HG03196 (cell line): ENCODE measurements around the gene RAF1.

Experiments
- ATAC-seq: cut with Tn5 transposase; IDR thresholded peaks from one replicate; pipeline ENCODE4 v1.9.1; 2021; ENCODE audit not compliant: unreplicated experiment

The RAF1 gene

DNA sequence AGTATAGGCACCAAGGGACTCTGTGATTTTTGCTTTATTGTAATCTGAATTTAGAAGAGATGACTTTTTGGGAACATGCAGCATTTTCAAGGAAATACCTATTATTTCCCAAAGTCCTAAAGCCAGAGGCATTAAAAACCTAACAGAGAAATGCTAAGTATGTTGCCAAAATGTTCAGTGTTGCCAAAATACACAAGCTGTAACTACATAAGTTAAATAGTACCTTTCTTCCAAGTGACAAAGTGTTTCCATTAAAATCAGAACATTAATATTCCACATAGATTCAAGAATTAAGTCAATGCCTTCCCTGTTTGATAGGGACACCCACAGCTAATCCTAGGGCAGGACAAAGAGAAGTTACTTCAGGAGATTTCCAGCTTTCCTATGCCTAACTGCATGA is 65.0 kb downstream of the RAF1 start:
- no peak for ATAC-seq

DNA sequence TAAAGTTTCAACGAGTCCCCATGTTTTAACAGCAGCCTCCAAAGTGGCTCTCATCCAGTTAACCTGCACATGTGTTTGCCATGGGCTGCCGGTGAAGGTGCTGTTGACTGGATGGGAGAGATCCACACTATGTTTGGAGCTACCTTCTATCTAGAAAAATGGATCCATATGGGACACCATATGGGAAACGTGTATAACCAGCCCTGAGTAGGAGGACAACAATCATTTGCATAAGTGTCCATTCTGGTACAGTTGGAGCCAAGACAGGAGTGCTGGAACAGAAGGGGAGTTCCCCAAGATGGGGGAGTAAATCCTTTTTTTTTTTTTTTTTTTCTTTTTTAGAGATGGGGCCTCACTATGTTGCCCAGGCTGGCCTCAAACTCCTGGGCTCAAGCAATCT is 70.4 kb downstream of the RAF1 start:
- ATAC-seq, result no peak

DNA sequence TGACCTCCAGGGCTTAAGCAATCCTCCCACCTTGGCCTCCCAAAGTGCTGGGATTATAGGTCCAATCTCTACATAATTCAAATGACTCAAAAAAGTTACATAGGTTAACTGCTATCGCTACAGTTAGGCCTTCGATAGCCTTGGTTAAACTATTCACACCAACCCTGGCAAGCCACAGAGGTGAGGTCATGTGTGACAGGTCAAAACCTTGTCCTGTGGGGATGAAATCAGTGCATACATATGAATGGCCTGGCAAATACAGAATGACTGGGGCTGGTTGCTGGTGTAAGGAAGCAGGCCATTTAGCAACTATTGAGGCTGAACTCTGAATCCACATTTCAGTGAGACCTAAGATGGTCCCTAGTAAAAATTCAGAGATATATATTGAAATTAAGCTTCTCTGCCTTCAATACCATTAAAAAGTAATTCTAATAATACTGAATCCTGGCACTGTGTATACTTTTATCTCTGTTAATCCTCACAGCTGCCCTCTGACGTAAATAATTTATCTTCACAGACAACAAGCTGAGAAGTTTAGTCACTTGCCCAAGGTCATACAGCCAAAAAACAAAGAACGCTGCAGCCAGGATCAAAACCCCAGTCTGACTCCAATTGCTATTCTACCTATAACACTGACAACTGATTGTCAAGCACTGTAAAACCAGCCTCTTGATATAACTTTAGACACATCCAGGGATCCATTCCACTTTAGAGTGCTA is 71.8 kb downstream of the RAF1 start:
- no peak for ATAC-seq

DNA sequence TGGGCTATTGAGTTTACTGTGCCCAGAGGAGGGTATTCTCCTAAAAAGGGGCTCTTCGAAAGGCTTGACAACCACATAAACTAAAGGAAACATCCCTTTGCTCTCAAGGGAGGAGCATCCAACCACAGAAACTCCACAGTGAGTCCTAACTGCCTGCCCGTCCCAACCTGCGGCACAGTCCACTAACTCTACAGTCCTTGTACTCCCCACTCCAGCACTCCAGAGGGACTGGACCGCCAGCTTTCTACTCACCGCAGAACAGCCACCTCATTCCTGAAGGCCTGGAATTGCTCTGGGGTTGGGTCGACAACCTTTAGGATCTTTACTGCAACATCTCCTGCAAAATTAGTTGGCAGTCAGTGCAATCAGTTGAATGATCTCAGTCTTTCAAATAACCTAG is 72.5 kb downstream of the RAF1 start:
- ATAC-seq, result no peak

DNA sequence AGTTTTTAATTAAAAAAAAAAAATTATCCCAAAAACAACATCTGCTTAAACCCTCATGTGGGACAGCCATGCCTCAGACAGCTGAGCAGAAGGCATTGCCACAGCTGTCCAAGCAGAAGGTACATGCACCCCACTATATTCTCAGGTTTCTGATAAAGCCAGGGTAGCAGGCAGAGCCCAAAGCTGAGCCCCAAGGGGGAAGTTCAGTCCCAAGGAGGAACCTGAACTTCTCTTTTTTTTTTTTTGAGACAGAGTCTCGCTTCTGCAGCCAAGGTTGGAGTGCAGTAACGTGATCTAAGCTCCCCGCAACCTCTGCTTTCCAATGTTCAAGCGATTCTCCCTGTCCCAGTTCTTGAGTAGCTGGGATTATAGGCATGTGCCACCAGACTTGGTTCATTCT is 73.8 kb downstream of the RAF1 start:
- no peak for ATAC-seq

GRCh38 chr3:12588039-12589009 is 75.6 kb downstream of the RAF1 start:
- ATAC-seq, result no peak

DNA sequence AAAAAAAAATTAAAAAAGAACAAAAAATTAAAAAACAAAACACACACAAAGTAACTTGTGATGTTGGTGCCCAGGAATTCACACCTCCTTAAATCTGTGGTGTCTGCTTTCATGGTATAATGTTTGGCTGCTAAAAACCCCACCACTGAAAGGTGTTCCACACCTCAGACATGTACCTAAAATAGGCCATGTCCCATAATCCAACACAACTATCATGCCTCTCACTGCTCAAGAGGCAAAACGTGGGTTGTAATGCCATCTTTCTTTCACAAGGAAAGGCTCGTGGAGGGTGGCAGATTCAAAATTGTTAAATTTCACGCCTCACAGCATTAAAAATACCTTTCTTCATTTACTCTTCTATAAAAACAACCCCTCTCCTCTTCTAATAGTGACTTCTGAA is 77.5 kb downstream of the RAF1 start:
- ATAC-seq, result no peak

DNA sequence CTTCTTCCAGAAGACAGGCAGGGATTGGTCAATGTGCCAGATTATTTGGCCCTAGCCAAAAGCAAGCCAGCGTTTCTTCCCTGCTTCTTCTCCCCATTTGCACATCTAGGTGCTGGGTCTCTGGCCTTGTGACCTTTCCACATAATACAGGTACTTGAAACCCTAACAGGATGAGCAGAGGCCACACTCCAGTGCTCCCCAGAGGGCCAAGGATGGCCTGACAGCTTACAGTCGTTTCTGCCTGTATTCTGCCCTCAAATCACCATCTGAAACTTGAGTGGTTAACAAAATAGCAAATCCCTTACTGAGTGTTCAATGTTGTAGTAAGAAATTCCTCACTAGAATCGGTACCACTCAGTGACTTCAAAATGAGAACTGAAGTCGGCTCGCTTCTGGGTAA is 77.9 kb downstream of the RAF1 start:
- no peak for ATAC-seq

DNA sequence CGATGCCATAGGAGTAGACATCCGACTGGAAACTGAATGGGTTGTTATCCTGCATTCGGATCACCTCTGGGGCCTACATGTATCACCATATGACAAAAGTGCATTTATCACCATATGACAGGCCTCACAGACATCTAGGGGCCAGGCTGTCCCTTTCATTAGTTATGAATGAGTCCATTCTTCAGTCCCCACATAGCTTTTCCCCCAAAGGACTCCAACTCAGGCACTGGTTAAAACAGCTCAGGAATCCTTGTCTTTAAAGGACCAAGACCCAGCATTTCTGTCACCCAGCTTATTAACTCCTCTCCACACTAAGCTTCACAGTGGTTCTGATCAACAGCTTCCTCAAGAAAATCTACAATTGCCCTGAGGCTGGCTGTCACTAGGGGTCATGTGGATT is 78.7 kb downstream of the RAF1 start:
- no peak for ATAC-seq

DNA sequence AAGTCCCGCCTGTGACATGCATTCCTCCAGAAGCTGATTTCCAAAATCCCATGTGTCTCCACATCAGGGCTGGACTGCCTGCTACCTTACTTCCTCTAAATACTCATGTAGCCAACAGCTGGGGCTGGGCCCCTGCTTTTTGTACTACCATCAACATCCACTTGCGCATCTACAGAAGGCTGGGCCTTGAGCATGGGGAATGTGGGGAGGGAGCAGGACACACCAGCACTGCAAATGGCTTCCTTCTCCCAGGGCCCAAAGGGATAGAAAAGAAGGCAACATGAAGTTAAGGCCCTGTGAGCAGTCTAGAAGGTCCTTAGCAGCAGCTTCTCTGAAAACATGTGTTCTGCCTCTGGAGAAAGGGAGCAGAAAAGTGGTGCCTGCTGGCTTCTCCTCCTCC is 79.8 kb downstream of the RAF1 start:
- no peak for ATAC-seq

GRCh38 chr3:12583280-12583679 is 80.6 kb downstream of the RAF1 start:
- no peak for ATAC-seq

- ATAC-seq, result no peak
Measured at GRCh38 chr3:12582730-12583129, 81.2 kb downstream of the RAF1 start.

DNA sequence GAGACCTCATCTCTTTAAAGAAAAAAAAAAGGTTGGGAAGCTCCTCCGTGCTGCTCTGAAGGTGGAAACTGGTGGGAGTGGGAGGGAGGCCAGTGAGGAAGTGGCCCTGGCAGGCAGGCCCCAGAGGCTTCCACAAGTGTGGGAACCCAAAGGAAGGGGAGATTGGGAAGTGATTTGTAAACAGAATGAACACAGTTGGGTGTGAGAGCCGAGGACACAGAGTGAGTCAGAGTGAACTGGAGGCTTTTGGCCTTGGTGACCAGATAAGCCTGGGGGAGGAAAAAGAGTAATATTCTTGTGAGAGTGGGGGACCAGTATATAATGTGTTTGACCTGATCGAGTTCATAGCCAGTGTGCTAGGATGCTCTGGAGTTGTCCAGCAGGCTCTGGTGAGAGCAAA is 84.0 kb downstream of the RAF1 start:
- no peak for ATAC-seq

GRCh38 chr3:12579456-12579855 is 84.5 kb downstream of the RAF1 start:
- ATAC-seq, result no peak

- ATAC-seq, result no peak
Measured at GRCh38 chr3:12578742-12579141, 85.2 kb downstream of the RAF1 start.

DNA sequence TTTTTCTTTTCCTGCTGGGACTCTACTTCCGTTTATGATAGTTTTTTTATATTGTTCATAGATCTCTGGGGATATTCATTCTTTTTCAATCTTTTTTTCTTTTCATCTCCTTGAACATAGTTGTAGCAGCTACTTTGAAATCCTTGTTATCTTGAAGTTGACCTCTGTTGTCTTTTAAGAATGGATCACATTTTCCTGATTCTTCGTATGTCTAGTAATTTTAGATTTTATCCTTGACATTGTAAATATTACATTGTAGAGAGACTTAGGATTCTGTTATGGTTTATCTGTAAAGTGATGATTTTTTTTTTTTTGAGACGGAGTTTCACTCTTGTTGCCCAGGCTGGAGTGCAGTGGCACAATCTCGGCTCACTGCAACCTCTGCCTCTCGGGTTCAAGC is 86.5 kb downstream of the RAF1 start:
- ATAC-seq, result no peak

GRCh38 chr3:12574661-12575060 is 89.3 kb downstream of the RAF1 start:
- no peak for ATAC-seq

GRCh38 chr3:12574131-12574530 is 89.8 kb downstream of the RAF1 start:
- no peak for ATAC-seq

DNA sequence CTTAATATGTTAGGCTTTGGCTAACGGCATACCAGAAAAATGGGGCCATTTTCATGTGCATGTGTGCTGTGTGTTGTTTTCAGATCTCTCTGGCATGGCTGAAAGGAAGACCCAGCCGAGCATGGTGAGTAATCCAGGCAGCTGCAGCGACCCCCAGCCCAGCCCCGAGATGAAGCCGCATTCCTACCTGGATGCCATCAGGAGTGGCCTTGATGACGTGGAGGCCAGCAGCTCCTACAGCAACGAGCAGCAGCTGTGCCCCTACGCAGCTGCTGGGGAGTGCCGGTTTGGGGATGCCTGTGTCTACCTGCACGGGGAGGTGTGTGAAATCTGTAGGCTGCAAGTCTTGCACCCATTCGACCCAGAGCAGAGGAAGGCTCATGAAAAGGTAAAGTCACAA is 91.9 kb downstream of the RAF1 start:
- ATAC-seq, result no peak

GRCh38 chr3:12569836-12570235 is 94.1 kb downstream of the RAF1 start:
- ATAC-seq, result no peak

DNA sequence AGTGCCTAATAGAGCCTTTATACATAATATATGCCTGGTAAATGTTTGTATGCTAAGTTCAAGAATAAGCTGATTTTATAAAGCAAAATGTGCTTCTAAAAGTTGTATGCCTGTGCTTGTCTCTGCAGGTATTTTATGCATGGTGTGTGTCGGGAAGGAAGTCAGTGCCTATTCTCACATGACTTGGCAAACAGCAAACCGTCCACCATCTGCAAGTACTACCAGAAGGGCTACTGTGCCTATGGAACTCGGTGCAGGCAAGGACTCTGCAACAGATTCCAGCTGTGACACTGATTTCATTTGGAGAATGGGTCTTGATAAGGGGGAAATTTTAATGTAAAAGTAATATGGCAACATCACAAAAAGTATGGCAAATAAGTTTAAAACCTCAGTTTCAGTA is 95.2 kb downstream of the RAF1 start:
- ATAC-seq, result no peak

DNA sequence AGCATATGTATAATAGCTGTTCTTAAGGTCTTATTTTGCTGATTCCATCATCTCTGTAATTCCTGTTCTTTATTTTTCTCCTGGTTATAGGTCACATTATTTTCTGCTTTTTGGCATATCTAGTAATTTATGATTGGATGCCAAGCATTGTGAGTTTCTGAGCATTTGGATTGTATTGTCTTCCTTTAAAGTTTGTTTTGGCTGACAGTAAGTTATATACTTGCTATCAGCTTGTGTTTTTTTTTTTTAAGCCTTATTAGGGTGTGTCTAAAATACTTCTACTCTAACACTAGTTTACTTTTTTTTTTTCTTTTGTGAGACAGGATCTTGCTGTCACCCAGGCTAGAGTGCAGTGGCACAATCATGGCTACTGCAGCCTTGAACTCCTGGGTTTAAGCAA is 96.9 kb downstream of the RAF1 start:
- no peak for ATAC-seq
